ENCODE results near the gene RNF26. TPM values are rescaled to one million over a fixed set of nuclear protein-coding genes. Genes with fewer than 3 reads are reported as not detected.

RNF26 gene
- total RNA-seq, 1 donor from 2014 or later, result 14.0 TPM

- intact Hi-C loops (cut with micrococcal nuclease), result no loop called here
- Histone ChIP-seq H3K27me3 (ENCODE audit: low read depth) (no peaks in the 10 kb centered on the region), H3K36me3 (no peaks in the 10 kb centered on the region), H3K27ac (replicated peaks) (peak overlapping the region; percentile 92), H3K9me3 (replicated peaks) (no peaks in the 10 kb centered on the region), H3K4me1 (peaks cover 63% of the 10 kb centered on the region), H3K4me3 (peak overlapping the region; percentile 68)
- no peak for DNase-seq
- TF ChIP-seq CTCF (IDR thresholded peaks at IDR 0.05; ENCODE audit: borderline replicate concordance), result peak; percentile 18
These were observed 12.0 kb upstream of the RNF26 start for GRCh38 chr11:119322360-119322739.

- intact Hi-C loops (cut with micrococcal nuclease), result no loop called here
- H3K36me3 ChIP-seq, result no peaks in the 10 kb centered on the region
- H3K9me3 ChIP-seq (replicated peaks), result no peaks in the 10 kb centered on the region
- peaks cover 56% of the 10 kb centered on the region for H3K4me1 ChIP-seq
- H3K27ac ChIP-seq (replicated peaks), result peak overlapping the region; percentile 92
- no peak for TF ChIP-seq CTCF (IDR thresholded peaks at IDR 0.05; ENCODE audit: borderline replicate concordance)
- no peak overlapping the region for H3K4me3 ChIP-seq
- H3K27me3 ChIP-seq (ENCODE audit: low read depth), result no peaks in the 10 kb centered on the region
- no peak for DNase-seq
These were observed 11.3 kb upstream of the RNF26 start for GRCh38 chr11:119322921-119323531.

- H3K27ac ChIP-seq (replicated peaks), result peak overlapping the region; percentile 92
- no peaks in the 10 kb centered on the region for H3K36me3 ChIP-seq
- no peaks in the 10 kb centered on the region for H3K27me3 ChIP-seq (ENCODE audit: low read depth)
- H3K9me3 ChIP-seq (replicated peaks), result no peaks in the 10 kb centered on the region
- intact Hi-C loops (cut with micrococcal nuclease), result no loop called here
- peak; percentile 89 for TF ChIP-seq CTCF (IDR thresholded peaks at IDR 0.05; ENCODE audit: borderline replicate concordance)
- peaks cover 51% of the 10 kb centered on the region for H3K4me1 ChIP-seq
- no peak overlapping the region for H3K4me3 ChIP-seq
- peak; percentile 73 for DNase-seq
These were observed 10.7 kb upstream of the RNF26 start for GRCh38 chr11:119323532-119324033.

GRCh38 chr11:119324189-119324588 is 10.1 kb upstream of the RNF26 start:
- peaks cover 45% of the 10 kb centered on the region for H3K4me1 ChIP-seq
- TF ChIP-seq CTCF (IDR thresholded peaks at IDR 0.05; ENCODE audit: borderline replicate concordance), result no peak
- DNase-seq, result no peak
- H3K4me3 ChIP-seq, result no peak overlapping the region
- no peaks in the 10 kb centered on the region for H3K9me3 ChIP-seq (replicated peaks)
- intact Hi-C loops (cut with micrococcal nuclease), result no loop called here
- no peaks in the 10 kb centered on the region for H3K36me3 ChIP-seq
- no peaks in the 10 kb centered on the region for H3K27me3 ChIP-seq (ENCODE audit: low read depth)
- H3K27ac ChIP-seq (replicated peaks), result no peak overlapping the region

- H3K4me1 ChIP-seq, result peaks cover 5% of the 10 kb centered on the region
- no peak overlapping the region for H3K4me3 ChIP-seq
- no peaks in the 10 kb centered on the region for H3K27me3 ChIP-seq (ENCODE audit: low read depth)
- DNase-seq, result no peak
- intact Hi-C loops (cut with micrococcal nuclease), result no loop called here
- TF ChIP-seq CTCF (IDR thresholded peaks at IDR 0.05; ENCODE audit: borderline replicate concordance), result no peak
- no peaks in the 10 kb centered on the region for H3K36me3 ChIP-seq
- no peaks in the 10 kb centered on the region for H3K9me3 ChIP-seq (replicated peaks)
- no peak overlapping the region for H3K27ac ChIP-seq (replicated peaks)
These were observed 5.0 kb upstream of the RNF26 start for GRCh38 chr11:119329320-119329719.
